ENCODE data around the gene RTN4RL2.

RTN4RL2 gene

GRCh38 chr11:57421066-57421465, 39.3 kb upstream of the RTN4RL2 start:
- no peak for TF ChIP-seq CTCF (IDR thresholded peaks at IDR 0.05)
- no peak for DNase-seq (ENCODE audit: low spot score)
- Histone ChIP-seq H3K27ac (no peak overlapping the region), H3K4me3 (no peak overlapping the region)

DNA sequence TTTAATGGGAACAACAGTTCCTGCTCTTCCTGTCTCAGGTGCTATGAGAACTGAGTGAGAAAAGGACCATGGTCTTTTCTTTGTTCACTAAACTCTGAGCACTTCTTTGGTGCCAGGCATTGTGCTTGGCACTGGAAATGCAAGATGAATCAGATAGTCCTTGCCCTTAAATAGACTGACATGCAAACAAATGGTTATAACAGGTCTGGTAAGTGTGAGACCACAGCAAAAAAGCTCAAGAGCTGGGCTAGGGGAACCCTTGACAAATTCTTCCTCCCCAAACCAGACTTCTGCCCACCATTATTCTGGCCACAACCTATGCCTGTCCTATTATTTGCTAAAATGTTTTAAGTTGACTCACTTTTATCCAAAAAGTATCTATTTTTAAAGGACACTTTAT, 38.5 kb upstream of the RTN4RL2 start:
- Histone ChIP-seq H3K27ac (no peak overlapping the region), H3K4me3 (no peak overlapping the region)
- no peak for DNase-seq (ENCODE audit: low spot score)
- no peak for TF ChIP-seq CTCF (IDR thresholded peaks at IDR 0.05)

GRCh38 chr11:57422669-57423068, 37.7 kb upstream of the RTN4RL2 start:
- Histone ChIP-seq H3K27ac (no peak overlapping the region), H3K4me3 (no peak overlapping the region)
- DNase-seq (ENCODE audit: low spot score), result no peak
- TF ChIP-seq CTCF (IDR thresholded peaks at IDR 0.05), result no peak

GRCh38 chr11:57424137-57424791, 36.1 kb upstream of the RTN4RL2 start:
- no peak for TF ChIP-seq CTCF (IDR thresholded peaks at IDR 0.05)
- Histone ChIP-seq H3K4me3 (peak overlapping the region; percentile 80), H3K27ac (peak overlapping the region; percentile 91 to 99)
- DNase-seq (ENCODE audit: low spot score), result no peak

- no peak for TF ChIP-seq CTCF (IDR thresholded peaks at IDR 0.05)
- peak overlapping the region; percentile 80 for H3K4me3 ChIP-seq
- peak overlapping the region; percentile 91 to 99 for H3K27ac ChIP-seq
- DNase-seq (ENCODE audit: low spot score), result peak; percentile 87
These were observed 35.4 kb upstream of the RTN4RL2 start for GRCh38 chr11:57424792-57425564.

- peak; percentile 88 for DNase-seq (ENCODE audit: low spot score)
- no peak for TF ChIP-seq CTCF (IDR thresholded peaks at IDR 0.05)
- peak overlapping the region; percentile 91 to 99 for H3K27ac ChIP-seq
- peak overlapping the region; percentile 80 for H3K4me3 ChIP-seq
These were observed 34.5 kb upstream of the RTN4RL2 start for GRCh38 chr11:57425565-57426438.
